ENCODE results near the gene MLPH. TPM values are rescaled to one million over a fixed set of nuclear protein-coding genes. Genes with fewer than 3 reads are reported as not detected.

Gene MLPH
- polyA plus RNA-seq, 3 donors, result not detected

DNA sequence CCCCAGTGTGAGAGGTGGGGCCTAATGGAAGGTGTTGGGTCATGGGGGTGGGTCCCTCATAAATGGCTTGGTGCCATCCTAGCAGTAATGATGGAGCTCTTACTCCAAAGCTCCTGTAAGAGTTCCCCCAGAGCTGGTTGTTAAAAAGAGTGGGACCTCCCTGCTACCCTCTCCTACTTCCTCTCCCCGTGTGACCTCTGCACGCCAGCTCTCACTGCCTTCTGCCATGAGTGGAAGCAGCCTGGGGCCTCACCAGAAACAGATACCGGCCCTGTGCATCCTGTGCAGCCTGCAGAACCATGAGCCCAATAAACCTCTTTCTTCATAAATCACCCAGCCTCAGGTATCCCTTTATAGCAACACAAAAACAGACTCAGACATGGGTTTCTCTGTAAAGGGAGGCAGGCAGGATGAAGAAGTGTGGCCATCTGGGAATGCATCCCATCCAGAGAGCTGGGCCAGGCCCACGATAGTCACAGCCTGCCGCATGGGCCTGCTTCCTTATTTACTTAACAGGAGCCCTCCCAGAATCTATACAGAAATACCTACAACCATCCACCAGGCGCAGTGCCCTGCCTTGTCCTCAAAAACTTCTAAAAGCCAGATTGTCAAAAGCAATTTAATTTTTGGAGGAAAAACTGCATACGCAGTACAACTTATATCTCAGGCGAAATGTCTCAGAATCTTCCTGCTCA is 86.8 kb downstream of the MLPH start:
- no peak for DNase-seq
- Histone ChIP-seq H3K4me3 (replicated peaks in 1 of 3; ENCODE audit: low read depth in 2 of 3, low read length in 3 of 3) (no peak overlapping the region), H3K9me3 (replicated peaks in 1 of 2; ENCODE audit: control insufficient read depth in 1 of 2, insufficient read depth in 1 of 2, low read length in 2 of 2) (no peaks in the 10 kb centered on the region), H3K27me3 (ENCODE audit: control insufficient read depth in 2 of 2, insufficient read depth in 2 of 2, low read length in 2 of 2) (no peaks in the 10 kb centered on the region), H3K27ac (ENCODE audit: low read depth in 1 of 2, low read length in 2 of 2) (no peak overlapping the region), H3K4me2 (replicated peaks; ENCODE audit: extremely low read depth, low read length, poor library complexity, severe bottlenecking) (no peak overlapping the region), H3K9ac (ENCODE audit: insufficient read depth, low read length, poor library complexity, severe bottlenecking) (no peak overlapping the region), H2AFZ (ENCODE audit: insufficient read depth, low read depth, low read length, poor library complexity, severe bottlenecking) (no peak overlapping the region), H3K36me3 (replicated peaks in 1 of 2; ENCODE audit: control insufficient read depth in 1 of 2, insufficient read depth in 2 of 2, low read length in 2 of 2) (no peaks in the 10 kb centered on the region), H4K20me1 (ENCODE audit: insufficient read depth, low read length) (no peaks in the 10 kb centered on the region), H3K79me2 (ENCODE audit: insufficient read depth, low read length) (no peaks in the 10 kb centered on the region), H3K4me1 (ENCODE audit: control insufficient read depth in 1 of 2, insufficient read depth in 2 of 2, low read length in 2 of 2) (no peaks in the 10 kb centered on the region)
- Mint-ChIP-seq H3K27ac (peak overlapping the region in 1 of 7 donors; percentile 41), H3K9me3 (peaks cover 0 to 3% (median 0%) of the 10 kb centered on the region in 7 donors), H3K4me1 (peaks cover 6% of the 10 kb centered on the region), H3K27me3 (ENCODE audit: low read depth in 3 of 3) (peaks cover 1 to 9% (median 3%) of the 10 kb centered on the region in 3 donors), H3K4me3 (no peak overlapping the region), H3K36me3 (no peaks in the 10 kb centered on the region)
- TF ChIP-seq, protein P1, sequence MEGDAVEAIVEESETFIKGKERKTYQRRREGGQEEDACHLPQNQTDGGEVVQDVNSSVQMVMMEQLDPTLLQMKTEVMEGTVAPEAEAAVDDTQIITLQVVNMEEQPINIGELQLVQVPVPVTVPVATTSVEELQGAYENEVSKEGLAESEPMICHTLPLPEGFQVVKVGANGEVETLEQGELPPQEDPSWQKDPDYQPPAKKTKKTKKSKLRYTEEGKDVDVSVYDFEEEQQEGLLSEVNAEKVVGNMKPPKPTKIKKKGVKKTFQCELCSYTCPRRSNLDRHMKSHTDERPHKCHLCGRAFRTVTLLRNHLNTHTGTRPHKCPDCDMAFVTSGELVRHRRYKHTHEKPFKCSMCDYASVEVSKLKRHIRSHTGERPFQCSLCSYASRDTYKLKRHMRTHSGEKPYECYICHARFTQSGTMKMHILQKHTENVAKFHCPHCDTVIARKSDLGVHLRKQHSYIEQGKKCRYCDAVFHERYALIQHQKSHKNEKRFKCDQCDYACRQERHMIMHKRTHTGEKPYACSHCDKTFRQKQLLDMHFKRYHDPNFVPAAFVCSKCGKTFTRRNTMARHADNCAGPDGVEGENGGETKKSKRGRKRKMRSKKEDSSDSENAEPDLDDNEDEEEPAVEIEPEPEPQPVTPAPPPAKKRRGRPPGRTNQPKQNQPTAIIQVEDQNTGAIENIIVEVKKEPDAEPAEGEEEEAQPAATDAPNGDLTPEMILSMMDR (IDR thresholded peaks at IDR 0.05), result no peak
- 68% methylated on average over 8 of the region's 8 CpGs for WGBS (ENCODE audit: insufficient coverage)
- intact Hi-C loops (cut with micrococcal nuclease), result loop anchor here (2.0 to 5.0 kb wide), 2 partner anchors 61 to 152 kb away; no protein-coding TSS in a partner anchor

DNA sequence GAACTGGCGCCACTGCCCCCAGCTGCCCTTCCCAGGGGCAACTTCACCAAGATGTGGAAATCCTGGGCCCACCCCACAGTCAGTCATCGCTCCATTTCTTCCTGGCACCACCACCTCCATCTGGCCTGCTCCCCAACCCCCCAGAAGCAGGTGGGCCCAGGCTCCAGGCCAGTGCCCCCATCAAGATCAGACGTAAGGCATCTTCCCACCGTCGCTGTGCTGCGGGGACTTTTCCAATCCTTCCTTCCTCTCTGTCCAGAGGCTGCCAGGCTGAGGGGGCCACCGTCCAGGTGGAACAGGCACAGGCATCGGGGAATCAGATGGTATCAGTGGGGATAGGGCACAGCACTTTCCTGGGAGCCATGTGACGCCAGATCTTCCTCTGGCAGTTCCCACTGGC is 87.4 kb downstream of the MLPH start:
- H3K4me3 ChIP-seq (replicated peaks in 1 of 3; ENCODE audit: low read depth in 2 of 3, low read length in 3 of 3), result no peak overlapping the region
- no peak overlapping the region for H3K27ac ChIP-seq (ENCODE audit: low read depth in 1 of 2, low read length in 2 of 2)
- no peak overlapping the region for H3K9ac ChIP-seq (ENCODE audit: insufficient read depth, low read length, poor library complexity, severe bottlenecking)
- H4K20me1 ChIP-seq (ENCODE audit: insufficient read depth, low read length), result no peaks in the 10 kb centered on the region
- WGBS (ENCODE audit: insufficient coverage), result 95% methylated on average over 5 of the region's 9 CpGs
- Mint-ChIP-seq H3K4me1 (peaks cover 6% of the 10 kb centered on the region), H3K27me3 (ENCODE audit: low read depth in 3 of 3) (peaks cover 1 to 9% (median 3%) of the 10 kb centered on the region in 3 donors), H3K9me3 (peaks cover 0 to 3% (median 0%) of the 10 kb centered on the region in 7 donors), H3K4me3 (no peak overlapping the region), H3K36me3 (no peaks in the 10 kb centered on the region), H3K27ac (peak overlapping the region in 1 of 7 donors; percentile 28)
- intact Hi-C loops (cut with micrococcal nuclease), result loop anchor here in 1 of 2 donors (5.0 kb wide), 1 partner anchor 152 kb away; no protein-coding TSS in a partner anchor
- H2AFZ ChIP-seq (ENCODE audit: insufficient read depth, low read depth, low read length, poor library complexity, severe bottlenecking), result no peak overlapping the region
- H3K27me3 ChIP-seq (ENCODE audit: control insufficient read depth in 2 of 2, insufficient read depth in 2 of 2, low read length in 2 of 2), result no peaks in the 10 kb centered on the region
- no peak for DNase-seq
- no peaks in the 10 kb centered on the region for H3K9me3 ChIP-seq (replicated peaks in 1 of 2; ENCODE audit: control insufficient read depth in 1 of 2, insufficient read depth in 1 of 2, low read length in 2 of 2)
- H3K79me2 ChIP-seq (ENCODE audit: insufficient read depth, low read length), result no peaks in the 10 kb centered on the region
- TF ChIP-seq, protein P1 (IDR thresholded peaks at IDR 0.05), result no peak
- no peak overlapping the region for H3K4me2 ChIP-seq (replicated peaks; ENCODE audit: extremely low read depth, low read length, poor library complexity, severe bottlenecking)
- H3K4me1 ChIP-seq (ENCODE audit: control insufficient read depth in 1 of 2, insufficient read depth in 2 of 2, low read length in 2 of 2), result no peaks in the 10 kb centered on the region
- no peaks in the 10 kb centered on the region for H3K36me3 ChIP-seq (replicated peaks in 1 of 2; ENCODE audit: control insufficient read depth in 1 of 2, insufficient read depth in 2 of 2, low read length in 2 of 2)

Data from CD14-positive monocyte (primary cell).